Neural progenitor cell (in vitro differentiated cells): ENCODE measurements around the gene CENPP. TPM values are rescaled to one million over a fixed set of nuclear protein-coding genes. Genes with fewer than 3 reads are reported as not detected.

Experiments used
- DNase-seq: peaks from one replicate; pipeline ENCODE4 v3.0.0-alpha.2; 2016; ENCODE audit warnings: low spot score
- H2AFZ ChIP-seq: fragments of 200-600 bp; sonication (generic); replicated peaks from 2 replicates; pipeline ENCODE4 v1.6.1; 2016; ENCODE audit warnings: antibody characterized with exemption
- H3F3A ChIP-seq: fragments of 200-600 bp; sonication (generic); 2 replicates; pipeline ENCODE4 v1.6.1; 2016; ENCODE audit warnings: antibody characterized with exemption, low read depth
- H3K27ac ChIP-seq: fragments of 200-600 bp; sonication (generic); 2 replicates; pipeline ENCODE4 v1.5.1; 2016; ENCODE audit warnings: mild to moderate bottlenecking
- H3K27me3 ChIP-seq: fragments of 200-600 bp; sonication (generic); 2 replicates; pipeline ENCODE4 v1.6.1; 2016; ENCODE audit warnings: mild to moderate bottlenecking, moderate library complexity
- H3K36me3 ChIP-seq: fragments of 200-600 bp; sonication (generic); 2 replicates; pipeline ENCODE4 v1.5.1; 2016
- H3K4me1 ChIP-seq: fragments of 200-600 bp; sonication (generic); 2 replicates; pipeline ENCODE4 v1.6.1; 2016; ENCODE audit warnings: mixed run types
- H3K4me2 ChIP-seq: fragments of 200-600 bp; sonication (generic); 2 replicates; pipeline ENCODE4 v1.6.1; 2016
- H3K4me3 ChIP-seq: fragments of 200-600 bp; sonication (generic); 2 replicates; pipeline ENCODE4 v1.5.1; 2016
- H3K79me2 ChIP-seq: fragments of 200-600 bp; sonication (generic); 2 replicates; pipeline ENCODE4 v1.6.1; 2016; ENCODE audit warnings: low read depth
- H3K9ac ChIP-seq: fragments of 200-600 bp; sonication (generic); 2 replicates; pipeline ENCODE4 v1.6.1; 2016
- H3K9me3 ChIP-seq: fragments of 200-600 bp; sonication (generic); 2 replicates; pipeline ENCODE4 v1.5.1; 2016; ENCODE audit warnings: low read depth
- H4K20me1 ChIP-seq: fragments of 200-600 bp; sonication (generic); 2 replicates; pipeline ENCODE4 v1.6.1; 2016; ENCODE audit warnings: low read depth
- H3K27ac Mint-ChIP-seq: 3 replicates; pipeline ENCODE4 v1.8.0; 2021; ENCODE audit warnings: mixed read lengths
- H3K27me3 Mint-ChIP-seq: 2 replicates; pipeline ENCODE4 v1.8.0; 2022; ENCODE audit warnings: low read depth, mild to moderate bottlenecking, inconsistent platforms, moderate library complexity, mixed read lengths; ENCODE audit not compliant: insufficient read depth
- H3K36me3 Mint-ChIP-seq: 3 replicates; pipeline ENCODE4 v1.8.0; 2021; ENCODE audit warnings: mixed read lengths
- H3K4me1 Mint-ChIP-seq: 3 replicates; pipeline ENCODE4 v1.8.0; 2021; ENCODE audit warnings: mixed read lengths
- H3K4me3 Mint-ChIP-seq: 3 replicates; pipeline ENCODE4 v1.8.0; 2021; ENCODE audit warnings: mild to moderate bottlenecking, moderate library complexity, mixed read lengths
- H3K9me3 Mint-ChIP-seq: 3 replicates; pipeline ENCODE4 v1.8.0; 2020; ENCODE audit warnings: mixed read lengths
- CTCF ChIP-seq: fragments of 200-600 bp; sonication (generic); IDR thresholded peaks from 2 replicates; pipeline ENCODE4 v1.5.1; 2017; ENCODE audit warnings: antibody characterized with exemption, mild to moderate bottlenecking
- EZH2 ChIP-seq: fragments of 200-600 bp; sonication (generic); IDR thresholded peaks from 2 replicates; pipeline ENCODE4 v1.6.1; 2017; ENCODE audit warnings: antibody characterized with exemption, mild to moderate bottlenecking, moderate library complexity
- EZH2phosphoT487 ChIP-seq: fragments of 200-600 bp; sonication (generic); IDR thresholded peaks from 2 replicates; pipeline ENCODE4 v1.6.1; 2017; ENCODE audit warnings: antibody characterized with exemption
- total RNA-seq: library from RNA; depleted of rRNA; stranded (reverse); fragments of >200 nt; gene quantifications from 2 replicates; pipeline ENCODE4 v1.2.3, GENCODE V29; 2015; ENCODE audit warnings: low replicate concordance

The CENPP gene
- total RNA-seq, 1 donor from 2014 or later = 10.7 TPM

DNA sequence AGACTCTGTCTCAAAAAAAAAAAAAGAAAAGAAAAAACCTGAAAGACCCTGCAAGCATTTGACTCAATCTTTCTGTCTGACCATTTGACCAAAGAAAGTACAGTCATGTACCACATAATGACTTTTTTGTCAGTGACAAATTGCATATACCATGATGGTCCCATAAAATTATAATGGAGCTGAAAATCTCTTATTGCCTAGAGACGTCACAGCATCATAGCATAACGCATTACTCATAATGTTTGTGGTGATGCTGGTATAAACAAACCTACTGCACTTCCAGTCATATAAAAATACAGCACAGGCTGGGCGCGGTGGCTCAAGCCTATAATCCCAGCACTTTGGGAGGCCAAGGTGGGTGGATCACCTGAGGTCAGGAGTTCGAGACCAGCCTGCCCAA, 199.6 kb downstream of the CENPP start:
- Histone ChIP-seq H3K27me3 (no peaks in the 10 kb centered on the region), H3K4me3 (no peak overlapping the region), H3K4me2 (no peak overlapping the region), H3K9me3 (no peaks in the 10 kb centered on the region), H3K36me3 (no peaks in the 10 kb centered on the region), H3K27ac (no peak overlapping the region), H3K4me1 (peaks cover 10% of the 10 kb centered on the region), H4K20me1 (no peaks in the 10 kb centered on the region), H2AFZ (no peak overlapping the region), H3K9ac (no peak overlapping the region), H3F3A (no peaks in the 10 kb centered on the region), H3K79me2 (no peaks in the 10 kb centered on the region)
- no peak for DNase-seq
- no peak for TF ChIP-seq CTCF
- TF ChIP-seq EZH2 = no peak
- no peak for TF ChIP-seq EZH2phosphoT487
- no peaks in the 10 kb centered on the region for H3K9me3 Mint-ChIP-seq
- no peak overlapping the region for H3K27ac Mint-ChIP-seq
- no peaks in the 10 kb centered on the region for H3K36me3 Mint-ChIP-seq
- H3K27me3 Mint-ChIP-seq = no peaks in the 10 kb centered on the region
- no peak overlapping the region for H3K4me3 Mint-ChIP-seq
- peaks cover 3% of the 10 kb centered on the region for H3K4me1 Mint-ChIP-seq

- Histone ChIP-seq H3K4me1 (peaks cover 10% of the 10 kb centered on the region), H3K27me3 (no peaks in the 10 kb centered on the region), H3K36me3 (no peaks in the 10 kb centered on the region), H4K20me1 (no peaks in the 10 kb centered on the region), H3F3A (no peaks in the 10 kb centered on the region), H3K4me2 (no peak overlapping the region), H2AFZ (no peak overlapping the region), H3K4me3 (no peak overlapping the region), H3K79me2 (no peaks in the 10 kb centered on the region), H3K9ac (no peak overlapping the region), H3K9me3 (no peaks in the 10 kb centered on the region), H3K27ac (no peak overlapping the region)
- no peak overlapping the region for H3K4me3 Mint-ChIP-seq
- DNase-seq = no peak
- H3K27me3 Mint-ChIP-seq = no peaks in the 10 kb centered on the region
- H3K36me3 Mint-ChIP-seq = no peaks in the 10 kb centered on the region
- TF ChIP-seq EZH2 (no peak), EZH2phosphoT487 (no peak), CTCF (no peak)
- H3K27ac Mint-ChIP-seq = no peak overlapping the region
- no peaks in the 10 kb centered on the region for H3K9me3 Mint-ChIP-seq
- H3K4me1 Mint-ChIP-seq = peaks cover 3% of the 10 kb centered on the region
Measured at GRCh38 chr9:92527291-92527828, 201.6 kb downstream of the CENPP start.

DNA sequence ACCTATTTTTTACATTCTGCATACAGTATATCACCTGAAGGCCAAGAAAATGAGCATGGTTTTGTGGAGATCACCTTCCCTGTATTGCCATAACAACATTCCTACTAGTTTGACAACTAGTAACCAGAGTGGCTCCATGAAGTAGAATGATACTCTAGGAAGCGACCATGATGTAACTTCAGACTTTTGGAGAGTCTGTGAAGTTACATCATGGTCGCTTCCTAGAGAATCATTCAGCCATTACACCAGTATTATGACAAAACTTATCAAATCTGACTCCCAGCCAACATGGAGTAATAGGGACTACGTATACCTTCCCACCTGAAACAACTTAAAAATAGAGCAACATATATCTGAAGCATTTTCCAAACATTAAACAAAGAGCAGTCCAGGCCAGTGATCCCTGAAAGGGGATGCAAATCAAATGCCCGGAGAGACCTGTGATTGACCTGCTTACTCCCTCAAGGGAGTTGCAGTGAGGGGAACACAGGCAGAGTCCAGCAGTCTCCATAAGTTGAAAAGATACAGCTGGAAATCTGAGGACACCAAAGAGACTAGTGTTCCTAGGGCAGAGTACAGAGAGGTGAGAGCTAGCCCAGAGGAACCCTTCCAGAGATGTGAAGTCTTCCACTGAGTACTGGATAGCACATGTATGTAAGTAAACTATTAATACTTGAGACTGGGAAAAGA, 202.2 kb downstream of the CENPP start:
- Histone ChIP-seq H2AFZ (no peak overlapping the region), H3K9me3 (no peaks in the 10 kb centered on the region), H3K4me1 (peaks cover 10% of the 10 kb centered on the region), H4K20me1 (no peaks in the 10 kb centered on the region), H3K79me2 (no peaks in the 10 kb centered on the region), H3K27me3 (no peaks in the 10 kb centered on the region), H3F3A (no peaks in the 10 kb centered on the region), H3K9ac (no peak overlapping the region), H3K4me3 (no peak overlapping the region), H3K4me2 (no peak overlapping the region), H3K27ac (no peak overlapping the region), H3K36me3 (no peaks in the 10 kb centered on the region)
- no peak for DNase-seq
- no peaks in the 10 kb centered on the region for H3K36me3 Mint-ChIP-seq
- H3K27me3 Mint-ChIP-seq = no peaks in the 10 kb centered on the region
- no peak overlapping the region for H3K27ac Mint-ChIP-seq
- no peak for TF ChIP-seq CTCF
- H3K4me3 Mint-ChIP-seq = no peak overlapping the region
- H3K9me3 Mint-ChIP-seq = no peaks in the 10 kb centered on the region
- H3K4me1 Mint-ChIP-seq = peaks cover 3% of the 10 kb centered on the region
